Middle frontal gyrus (tissue), 1 donor: ENCODE measurements around the gene MRPS9.
A peak's percentile ranks its signal among the peaks of the same experiment; 100 is the strongest.

Experiments used
- DNase-seq: peaks from one replicate; pipeline ENCODE4 v3.0.0-alpha.2; 2015; ENCODE audit warnings: low spot score; ENCODE audit errors: extremely low spot score

MRPS9 gene

GRCh38 chr2:105078906-105079495 lies 41.1 kb downstream of the MRPS9 start:
- no peak for DNase-seq

- DNase-seq, result no peak
These were observed 42.6 kb downstream of the MRPS9 start for GRCh38 chr2:105080461-105080860.

DNA sequence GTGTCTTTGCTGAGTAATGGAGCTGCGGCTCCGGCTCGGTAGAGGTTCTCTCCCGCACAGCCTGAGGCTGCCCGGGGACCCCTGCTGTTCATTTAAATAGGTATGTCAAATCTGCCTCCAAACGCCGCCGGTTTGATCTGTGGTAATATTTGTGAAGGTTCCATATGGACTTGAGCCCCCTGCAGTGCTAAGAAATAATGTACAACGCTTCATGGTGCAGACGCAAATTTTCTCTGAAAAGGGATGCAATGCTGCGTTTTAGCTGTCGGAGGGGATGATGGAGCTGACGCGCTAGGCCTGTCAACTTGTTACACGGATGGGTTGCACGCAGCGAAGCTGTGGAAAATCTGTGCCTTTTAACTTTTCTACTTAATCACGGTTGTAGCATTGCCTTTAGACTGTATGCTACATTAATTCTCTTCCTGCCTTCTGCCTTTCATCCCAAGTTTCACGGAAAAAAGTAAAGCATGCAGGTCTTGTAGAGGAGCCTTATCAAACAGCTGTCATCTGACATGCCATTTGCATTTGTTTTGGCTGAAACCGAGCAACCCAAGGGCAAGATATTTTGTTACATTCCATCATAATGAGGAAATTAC lies 43.2 kb downstream of the MRPS9 start:
- DNase-seq, result no peak

DNA sequence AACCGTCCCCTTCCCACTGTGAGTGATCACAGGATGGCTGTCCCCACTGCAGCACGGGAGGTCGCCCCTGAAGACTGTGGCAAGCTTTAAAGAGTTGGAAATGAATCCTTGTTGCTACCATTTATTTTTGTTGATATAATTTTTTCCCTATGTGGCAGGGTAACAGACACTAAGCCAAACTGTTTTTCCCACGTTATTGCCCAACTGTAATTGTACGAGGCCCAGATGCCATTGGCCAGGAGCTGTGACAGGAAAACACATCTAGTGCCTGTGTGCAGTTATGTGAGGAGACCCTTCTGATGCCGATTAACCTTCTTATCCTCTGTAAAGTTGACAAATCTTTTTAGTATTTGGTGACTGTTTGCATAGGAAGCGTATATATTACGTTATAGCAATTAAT lies 44.2 kb downstream of the MRPS9 start:
- DNase-seq, result no peak

DNA sequence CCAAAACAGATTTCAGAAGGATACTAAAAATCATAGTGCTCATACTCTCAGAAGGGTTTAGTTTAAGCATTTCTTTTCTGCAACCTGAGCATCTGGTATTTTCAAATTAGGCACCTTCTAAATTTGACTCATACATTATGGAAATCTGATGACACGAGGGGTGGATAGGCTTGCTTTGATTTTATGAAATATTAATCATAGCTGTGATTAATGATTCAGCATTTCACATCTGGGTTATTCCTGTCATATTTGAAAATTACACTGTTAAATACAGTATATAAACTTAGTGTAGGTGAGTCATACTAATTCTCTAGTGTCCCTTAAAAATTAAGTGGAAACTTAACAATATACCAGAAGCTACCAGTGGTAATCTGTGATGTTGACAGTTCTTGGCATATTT lies 47.7 kb downstream of the MRPS9 start:
- no peak for DNase-seq

DNA sequence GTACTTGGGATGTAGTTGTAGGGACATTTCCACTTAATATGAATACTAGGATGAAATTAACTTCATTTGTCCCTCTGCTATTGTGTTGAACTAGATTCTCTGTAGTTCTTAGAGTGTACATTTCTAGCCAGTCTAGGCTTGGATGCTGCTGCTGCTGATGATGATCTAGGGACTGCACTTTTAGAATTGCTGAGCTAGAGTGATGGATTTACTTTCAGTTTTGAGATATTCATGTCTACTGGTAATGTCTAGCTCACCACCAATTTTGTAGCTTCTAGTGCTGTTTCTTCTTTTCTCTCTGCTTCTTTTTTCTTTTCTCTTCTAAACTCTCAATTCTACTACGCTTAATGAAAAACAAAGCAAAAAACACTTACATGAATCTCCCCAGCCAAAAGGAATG lies 49.4 kb downstream of the MRPS9 start:
- no peak for DNase-seq

GRCh38 chr2:105090091-105090490 lies 52.2 kb downstream of the MRPS9 start:
- no peak for DNase-seq

DNA sequence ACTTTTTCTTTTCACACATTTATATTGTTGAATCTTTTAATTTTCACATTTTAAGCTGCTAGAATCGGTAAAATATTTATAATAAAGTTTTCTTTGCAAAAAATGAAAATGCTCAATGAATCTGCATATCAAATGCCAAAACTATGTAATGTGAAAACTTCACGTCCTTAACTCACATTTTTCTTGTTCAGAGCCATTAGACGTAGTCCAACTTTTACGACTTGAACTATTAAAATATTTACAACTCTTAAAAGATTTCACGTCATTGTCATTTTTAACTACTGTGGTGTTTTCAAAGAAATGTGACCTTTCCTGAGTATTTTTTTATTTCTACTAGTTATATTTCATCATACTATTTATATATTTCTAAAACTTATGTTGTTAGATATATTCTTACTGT lies 54.9 kb downstream of the MRPS9 start:
- no peak for DNase-seq

GRCh38 chr2:105099153-105099552 lies 61.3 kb downstream of the MRPS9 start:
- DNase-seq, result no peak

DNA sequence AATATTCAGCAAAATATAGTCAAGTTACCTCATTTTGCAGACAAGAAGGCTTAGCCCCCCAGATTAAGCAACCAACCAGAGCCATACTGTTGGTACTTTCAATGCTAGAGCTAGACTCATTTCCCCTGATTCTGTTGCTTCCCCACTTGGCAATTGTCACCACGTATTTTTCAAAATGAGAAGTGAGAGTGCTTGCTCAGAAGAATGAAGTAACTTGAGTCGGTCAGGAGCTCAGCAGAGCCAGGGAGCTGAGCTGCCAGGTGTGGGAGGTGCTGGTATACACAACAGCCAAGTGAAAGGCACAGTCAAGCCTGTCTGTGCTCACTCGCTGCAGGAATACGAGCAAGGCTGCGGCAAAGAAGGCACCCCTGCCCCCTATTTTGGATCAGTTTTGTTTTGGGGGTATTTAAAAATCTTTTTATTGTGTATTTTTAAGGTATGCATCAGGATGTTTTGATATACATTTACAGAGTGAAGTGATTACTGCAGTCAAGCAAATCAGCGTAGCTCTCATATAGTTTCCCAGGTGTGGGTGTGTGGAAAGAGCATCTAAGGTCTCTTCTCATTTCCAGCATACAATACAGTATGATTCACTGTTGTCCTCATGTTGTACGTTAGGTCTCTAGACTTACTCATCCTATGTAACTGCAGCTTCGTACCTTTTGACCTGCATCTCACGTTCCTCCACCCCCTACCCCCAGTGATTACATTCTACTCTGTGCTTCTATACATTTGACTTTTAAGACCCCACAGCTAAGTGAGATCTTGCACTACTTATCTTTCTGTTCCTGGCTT lies 62.4 kb downstream of the MRPS9 start:
- peak; percentile 7 for DNase-seq

DNA sequence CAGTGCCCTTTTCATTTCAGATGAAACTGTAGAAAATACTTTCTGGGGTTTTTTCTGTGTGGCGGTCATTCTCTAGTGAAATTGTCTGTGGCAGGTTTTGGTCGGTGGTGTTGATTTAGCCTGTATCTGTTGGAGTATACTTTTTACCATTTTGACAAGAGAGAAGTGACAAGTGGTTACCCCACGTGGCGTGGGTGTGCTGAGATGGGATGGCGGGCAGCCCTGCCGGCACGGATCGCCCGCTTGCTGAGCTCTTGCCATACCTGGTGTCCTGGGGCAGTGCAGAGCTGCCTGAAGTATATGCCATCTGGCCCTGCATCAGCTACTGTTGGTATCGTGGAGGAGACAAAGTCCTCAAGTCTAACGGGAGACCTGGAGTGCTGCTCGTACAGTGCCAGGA lies 64.1 kb downstream of the MRPS9 start:
- DNase-seq, result no peak

- no peak for DNase-seq
These were observed 65.1 kb downstream of the MRPS9 start for GRCh38 chr2:105102963-105103421.

- no peak for DNase-seq
These were observed 65.6 kb downstream of the MRPS9 start for GRCh38 chr2:105103481-105103880.

DNA sequence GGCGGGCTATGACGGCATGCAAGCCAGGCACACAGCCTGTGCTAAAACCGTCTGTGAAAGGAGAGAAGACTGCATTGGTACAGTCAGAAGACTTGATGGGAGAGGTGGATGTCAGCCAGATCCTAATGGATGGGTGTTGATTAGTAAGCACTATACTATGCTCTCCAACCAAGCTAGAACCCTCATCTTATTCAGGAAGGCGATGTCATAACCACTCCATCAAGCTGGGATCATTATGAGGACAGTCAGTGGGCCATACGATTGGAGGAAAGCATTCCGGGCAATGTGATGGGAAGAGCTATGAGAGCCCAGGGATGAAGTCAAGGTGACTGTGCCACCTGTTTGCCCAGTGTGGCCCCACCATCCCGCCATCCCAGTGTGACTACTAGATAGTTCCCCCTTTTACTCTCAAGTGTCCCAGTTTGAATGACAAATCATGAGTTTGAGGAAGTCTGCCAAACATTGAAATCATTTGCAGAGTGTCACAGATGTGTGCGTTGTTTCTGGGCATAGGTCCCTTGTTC lies 66.4 kb downstream of the MRPS9 start:
- no peak for DNase-seq

DNA sequence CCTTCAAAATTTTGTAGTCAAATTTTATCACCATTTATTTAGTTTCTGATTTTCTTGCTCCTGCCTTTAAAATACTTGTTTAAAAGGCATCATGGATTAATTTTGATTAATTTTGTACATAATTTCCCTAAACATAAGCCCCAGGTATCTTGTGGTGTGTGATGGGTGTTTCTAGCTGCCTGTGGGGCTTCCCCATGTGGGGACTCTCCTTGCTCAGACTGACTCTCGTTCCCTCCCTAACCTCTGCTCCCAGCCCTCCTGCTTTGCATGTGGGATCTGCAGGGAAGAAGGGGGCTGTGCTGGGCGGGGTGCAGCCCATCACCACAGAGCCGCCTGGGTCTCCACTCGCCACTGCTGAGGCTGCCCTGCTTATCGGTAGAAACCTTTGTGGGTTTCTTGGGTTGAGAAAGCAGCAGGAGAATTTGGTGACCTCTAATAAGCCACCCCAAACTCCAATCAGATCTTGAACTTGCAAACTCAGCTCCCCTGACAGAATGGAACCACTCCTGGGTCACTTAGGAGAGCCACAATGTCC lies 72.5 kb downstream of the MRPS9 start:
- DNase-seq, result no peak

DNA sequence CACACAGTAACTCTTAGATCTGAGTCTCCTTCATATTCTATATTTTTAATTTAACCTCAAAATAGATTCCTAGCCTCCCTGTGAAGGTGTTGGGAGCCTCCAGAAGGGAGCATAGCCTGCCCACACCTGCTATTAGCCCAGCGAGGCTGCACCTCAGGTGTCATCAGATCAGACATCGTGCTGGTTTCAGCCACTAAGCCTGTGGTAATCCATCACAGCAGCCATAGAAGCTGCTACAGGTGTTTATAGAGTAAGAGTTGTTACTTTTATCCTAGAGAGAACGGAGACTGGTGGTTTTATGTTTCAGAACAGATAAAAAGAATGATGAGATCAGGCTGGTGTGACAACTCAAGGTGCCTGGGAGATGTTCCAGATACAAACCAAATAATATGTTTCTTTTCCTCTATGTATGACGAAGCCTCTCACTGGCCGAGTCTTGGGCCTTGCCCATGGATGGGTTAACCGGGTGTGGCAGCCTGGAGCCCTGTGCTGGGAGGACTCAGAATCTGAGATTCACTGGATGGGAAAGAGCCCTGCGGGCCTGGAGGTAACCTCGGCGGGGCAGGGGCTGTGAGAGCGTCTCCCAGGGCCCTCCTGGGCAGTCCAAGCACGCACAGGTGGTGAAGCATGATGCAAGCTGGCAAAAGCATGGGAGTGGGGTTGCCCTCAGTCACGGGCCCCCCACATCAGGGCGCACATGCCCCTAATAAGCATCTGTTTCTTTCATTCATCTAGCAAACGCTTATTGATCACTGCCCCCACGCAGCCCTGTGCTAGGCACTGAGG lies 73.7 kb downstream of the MRPS9 start:
- DNase-seq, result no peak

- no peak for DNase-seq
These were observed 74.5 kb downstream of the MRPS9 start for GRCh38 chr2:105112345-105112744.

GRCh38 chr2:105113616-105114291 lies 75.9 kb downstream of the MRPS9 start:
- DNase-seq, result no peak

- peak; percentile 69 for DNase-seq
These were observed 76.7 kb downstream of the MRPS9 start for GRCh38 chr2:105114551-105114950.

GRCh38 chr2:105116348-105116747 lies 78.5 kb downstream of the MRPS9 start:
- no peak for DNase-seq

GRCh38 chr2:105117565-105117964 lies 79.7 kb downstream of the MRPS9 start:
- no peak for DNase-seq
